Kidney capillary endothelial cell (primary cell): ENCODE results near the gene BAD.
A peak's percentile ranks its signal among the peaks of the same experiment; 100 is the strongest.
"Not testable (repeated sequence)": the region's sequence is repeated elsewhere in the genome, so short reads cannot be mapped to it uniquely, and the experiment has no call there.

ENCODE experiments used
- DNase-seq: peaks from one replicate; pipeline ENCODE4 v3.0.0-alpha.2; 2018; ENCODE audit warnings: low spot score

BAD gene

GRCh38 chr11:64256300-64256699 lies 28.2 kb downstream of the BAD start:
- DNase-seq = no peak

DNA sequence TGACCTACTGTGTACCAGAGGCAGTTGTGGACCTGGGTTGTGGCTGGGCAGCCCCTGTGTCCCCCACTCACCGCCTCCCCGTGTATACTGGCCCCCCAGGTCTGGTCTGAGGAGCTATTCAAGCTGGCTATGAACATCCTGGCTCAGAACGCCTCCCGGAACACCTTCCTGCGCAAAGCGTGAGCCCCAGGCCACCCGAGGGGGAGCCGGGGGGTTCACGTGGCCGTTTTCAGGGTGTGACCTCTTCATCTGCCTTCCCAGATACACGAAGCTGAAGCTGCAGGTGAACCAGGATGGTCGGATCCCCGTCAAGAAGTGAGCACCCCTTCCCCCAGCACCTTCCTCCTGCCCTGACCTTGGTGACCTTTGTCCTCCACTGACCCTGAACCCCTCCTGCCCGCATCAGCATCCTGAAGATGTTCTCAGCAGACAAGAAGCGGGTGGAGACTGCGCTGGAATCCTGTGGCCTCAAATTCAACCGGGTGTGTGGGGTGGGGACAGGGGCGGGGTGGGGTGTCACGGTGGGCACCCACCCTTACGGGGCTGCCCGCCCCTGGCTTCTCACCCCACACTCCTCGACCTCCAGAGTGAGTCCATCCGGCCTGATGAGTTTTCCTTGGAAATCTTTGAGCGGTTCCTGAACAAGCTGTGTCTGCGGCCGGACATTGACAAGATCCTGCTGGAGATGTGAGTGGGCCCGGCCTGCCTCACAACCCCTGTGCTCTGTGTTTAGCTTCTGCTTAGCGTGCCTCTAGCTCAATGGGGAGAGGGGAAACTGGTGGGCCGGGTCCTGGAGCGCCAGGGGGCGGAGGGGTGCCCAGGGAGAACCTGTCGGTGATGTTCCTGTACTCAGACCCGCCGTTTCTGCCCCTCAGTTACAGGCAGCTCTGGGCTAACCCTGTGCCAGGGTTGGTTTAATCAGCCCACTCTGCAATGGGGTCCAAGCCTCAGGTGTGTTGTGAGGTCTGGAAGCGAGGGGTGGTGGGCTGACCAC lies 29.0 kb downstream of the BAD start:
- DNase-seq = no peak

DNA sequence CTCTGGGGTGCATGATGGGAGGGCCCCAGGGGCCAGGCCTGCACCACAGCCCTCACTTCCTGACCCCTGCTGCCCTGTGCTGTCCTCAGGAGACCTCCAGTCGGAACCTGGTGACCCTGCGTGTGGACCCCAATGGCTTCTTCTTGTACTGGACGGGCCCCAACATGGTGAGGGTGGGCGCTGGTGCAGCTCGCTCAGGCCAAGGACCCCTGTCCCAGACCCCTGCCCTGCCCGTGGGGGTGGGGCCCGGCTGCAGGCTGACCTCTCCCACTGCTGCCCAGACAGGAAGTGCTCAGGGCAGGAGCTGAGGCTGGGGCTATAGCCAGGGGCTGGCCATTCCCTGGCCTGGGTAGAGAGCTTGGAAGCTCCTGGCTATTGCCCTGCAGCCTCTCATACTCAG lies 30.1 kb downstream of the BAD start:
- no peak for DNase-seq

GRCh38 chr11:64253481-64253880 lies 31.0 kb downstream of the BAD start:
- DNase-seq = no peak

- no peak for DNase-seq
These were observed 31.4 kb downstream of the BAD start for GRCh38 chr11:64253043-64253442.

DNA sequence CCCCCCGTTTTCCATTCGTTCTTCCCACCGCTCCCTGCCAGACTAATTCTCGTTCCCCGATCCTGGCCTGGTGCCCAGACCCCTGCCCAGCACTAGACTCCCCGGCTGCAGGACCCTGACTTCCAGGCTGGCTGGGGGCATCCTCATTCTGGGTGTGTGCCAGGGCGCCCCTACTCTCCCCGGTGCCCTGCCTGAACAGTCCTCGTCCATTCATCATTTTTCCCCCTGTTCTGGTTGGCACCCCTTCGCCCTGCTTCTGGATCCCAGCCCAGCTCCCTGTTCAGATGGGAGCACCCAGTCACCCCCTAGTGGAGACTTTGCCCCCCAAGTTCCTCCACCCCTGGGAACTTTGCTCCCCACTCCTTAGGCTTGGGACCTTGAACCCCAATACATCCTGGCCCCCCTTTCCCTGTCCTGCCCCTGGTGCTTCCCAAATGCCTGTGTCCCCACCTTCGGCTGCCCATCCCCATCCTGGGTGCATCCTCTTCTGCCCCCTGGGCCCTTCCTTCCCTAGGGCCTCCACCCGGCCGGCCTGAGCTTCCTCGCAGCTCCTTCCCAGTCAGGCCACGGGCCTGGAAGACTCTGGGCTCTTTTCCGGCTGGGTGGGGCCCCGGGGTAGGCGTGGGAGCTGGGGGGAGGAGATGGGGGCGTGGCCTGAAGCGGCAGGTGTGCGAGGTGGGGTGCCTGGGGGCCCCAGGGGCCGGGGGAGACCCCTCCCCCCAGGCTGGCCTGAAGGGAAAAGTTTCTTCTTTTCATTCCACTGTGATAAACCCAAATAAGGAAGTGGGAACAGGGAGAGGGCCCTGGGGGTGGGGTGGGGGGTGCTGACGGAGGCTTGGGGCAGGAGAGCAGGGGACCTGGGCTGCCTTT lies 32.2 kb downstream of the BAD start:
- no peak for DNase-seq

DNA sequence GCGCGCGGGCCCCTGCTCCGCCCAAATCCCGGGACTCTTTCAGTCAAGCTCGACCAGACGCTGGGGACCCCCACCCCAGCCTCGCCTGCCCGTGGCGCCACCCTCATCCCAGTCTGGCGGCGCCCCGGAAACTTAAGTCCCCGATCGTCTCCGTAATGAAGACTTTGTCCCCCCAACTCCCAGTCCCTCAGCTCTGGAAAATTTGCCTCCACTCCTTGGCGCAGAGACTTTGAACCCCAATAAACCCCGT lies 32.8 kb downstream of the BAD start:
- no peak for DNase-seq

GRCh38 chr11:64251016-64251752 lies 33.3 kb downstream of the BAD start, which contains the start of gene PLCB3:
Gene PLCB3, plus strand, starts transcription at chr11:64251530. Its CDS starts 120 bp downstream, at chr11:64251650.
- DNase-seq = no peak

DNA sequence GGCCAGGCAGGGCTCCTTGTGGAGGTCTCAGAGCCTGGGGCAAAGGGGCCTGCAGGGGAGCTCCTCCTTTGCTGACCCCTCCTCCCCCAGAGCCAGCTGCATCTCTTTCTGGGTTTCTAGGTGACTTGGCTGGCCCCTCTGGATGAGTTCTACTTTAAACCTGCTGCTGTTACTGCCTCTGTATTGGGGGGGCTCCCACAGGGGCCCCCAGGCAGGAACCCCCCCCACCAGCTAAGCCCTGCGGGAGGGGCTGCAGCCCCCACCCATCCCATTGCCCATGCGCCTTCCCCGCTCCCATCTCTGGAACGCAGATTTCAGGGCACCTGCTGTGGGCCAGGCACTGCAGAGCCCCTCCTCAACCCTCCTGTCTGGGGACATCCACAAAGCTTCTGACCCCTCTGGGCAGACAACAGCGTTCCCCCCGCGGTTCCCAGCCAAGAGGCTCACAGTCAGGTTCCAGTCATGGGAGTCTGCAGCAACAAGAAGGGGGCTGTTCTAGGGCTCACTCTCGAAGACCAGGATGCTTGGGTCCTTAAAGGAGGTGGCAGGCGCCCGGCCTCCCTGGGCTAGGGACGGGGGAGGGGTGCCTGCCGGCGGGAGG lies 34.0 kb downstream of the BAD start:
- DNase-seq = no peak

DNA sequence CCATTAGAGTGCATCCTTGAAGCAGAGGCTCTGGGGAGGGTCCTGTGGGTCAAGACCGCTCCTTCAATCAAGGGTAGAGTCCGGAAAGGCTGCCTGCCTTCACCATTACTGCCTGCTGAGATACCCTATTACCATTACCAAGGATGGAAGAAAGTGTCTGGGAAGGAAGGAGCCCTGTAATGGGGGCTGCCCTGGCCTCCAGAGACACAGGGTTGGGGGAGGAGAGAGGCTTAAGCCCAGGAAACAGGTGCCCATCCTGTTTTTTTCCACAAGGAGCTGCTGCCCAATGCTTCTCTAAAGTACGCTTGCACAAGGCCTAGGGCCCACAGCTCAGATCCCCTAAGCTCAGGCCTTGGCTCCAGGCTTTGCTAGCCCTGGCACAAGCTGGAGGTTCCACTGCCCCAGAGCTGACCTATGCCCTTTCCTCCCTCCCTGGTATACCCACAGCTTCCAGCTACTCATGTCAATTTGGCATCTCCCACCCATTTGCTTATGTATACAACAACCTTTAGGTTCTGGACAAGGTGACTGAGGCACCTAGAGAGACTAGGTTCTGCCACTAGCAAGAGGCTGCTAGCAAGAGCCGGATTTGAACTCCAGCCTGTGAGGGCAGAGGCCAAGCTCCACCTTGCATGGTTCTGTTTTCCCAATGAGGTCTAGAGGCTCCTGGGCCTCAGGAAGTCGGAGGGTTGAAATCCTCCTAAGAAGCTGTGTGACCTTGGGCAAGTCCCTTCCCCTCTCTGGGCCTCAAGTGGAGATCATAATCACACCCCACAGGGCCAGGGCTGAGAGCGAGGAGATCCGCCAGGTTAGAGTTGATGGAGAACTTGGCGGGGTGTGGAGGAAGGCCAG lies 34.7 kb downstream of the BAD start:
- DNase-seq = no peak

DNA sequence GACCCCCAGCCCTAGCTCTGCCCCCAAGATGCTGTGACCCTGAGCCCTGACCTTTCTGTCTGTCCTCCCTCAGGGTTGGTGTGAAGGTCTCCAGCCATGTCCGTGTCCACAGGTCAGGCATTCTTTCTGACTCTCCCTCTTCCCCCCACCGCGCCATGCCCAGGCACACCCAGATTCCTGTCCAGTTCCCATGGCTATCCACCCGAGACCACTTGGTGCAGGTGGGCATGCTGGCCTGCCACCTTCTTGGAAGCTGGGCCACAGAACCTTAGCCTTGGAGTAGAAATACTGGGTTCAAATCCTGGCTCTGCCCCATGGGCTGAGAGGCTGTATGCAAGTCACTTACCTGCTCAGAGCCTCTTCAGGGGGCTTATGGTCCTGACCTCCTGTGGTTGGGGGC lies 35.4 kb downstream of the BAD start:
- DNase-seq = no peak

DNA sequence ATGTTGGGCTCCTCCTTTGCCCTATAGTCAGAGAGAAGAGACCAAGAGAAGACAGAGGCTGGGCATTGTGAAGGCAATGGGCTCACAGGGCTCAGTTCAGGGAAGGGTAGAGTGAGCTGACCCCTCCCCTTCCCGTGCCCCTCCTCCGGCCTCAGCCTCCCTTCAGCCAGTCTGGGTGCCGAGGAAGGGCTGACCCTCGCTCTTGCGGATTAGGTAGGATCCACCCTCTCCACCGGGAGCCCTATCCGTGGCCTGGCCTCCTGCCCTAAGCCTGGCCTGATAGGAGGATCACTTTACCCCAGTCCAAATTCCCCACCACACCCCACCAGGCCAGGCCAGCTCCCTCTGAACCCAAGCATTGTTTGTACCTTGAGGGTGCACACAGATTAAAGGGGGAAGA lies 35.9 kb downstream of the BAD start:
- DNase-seq = no peak

DNA sequence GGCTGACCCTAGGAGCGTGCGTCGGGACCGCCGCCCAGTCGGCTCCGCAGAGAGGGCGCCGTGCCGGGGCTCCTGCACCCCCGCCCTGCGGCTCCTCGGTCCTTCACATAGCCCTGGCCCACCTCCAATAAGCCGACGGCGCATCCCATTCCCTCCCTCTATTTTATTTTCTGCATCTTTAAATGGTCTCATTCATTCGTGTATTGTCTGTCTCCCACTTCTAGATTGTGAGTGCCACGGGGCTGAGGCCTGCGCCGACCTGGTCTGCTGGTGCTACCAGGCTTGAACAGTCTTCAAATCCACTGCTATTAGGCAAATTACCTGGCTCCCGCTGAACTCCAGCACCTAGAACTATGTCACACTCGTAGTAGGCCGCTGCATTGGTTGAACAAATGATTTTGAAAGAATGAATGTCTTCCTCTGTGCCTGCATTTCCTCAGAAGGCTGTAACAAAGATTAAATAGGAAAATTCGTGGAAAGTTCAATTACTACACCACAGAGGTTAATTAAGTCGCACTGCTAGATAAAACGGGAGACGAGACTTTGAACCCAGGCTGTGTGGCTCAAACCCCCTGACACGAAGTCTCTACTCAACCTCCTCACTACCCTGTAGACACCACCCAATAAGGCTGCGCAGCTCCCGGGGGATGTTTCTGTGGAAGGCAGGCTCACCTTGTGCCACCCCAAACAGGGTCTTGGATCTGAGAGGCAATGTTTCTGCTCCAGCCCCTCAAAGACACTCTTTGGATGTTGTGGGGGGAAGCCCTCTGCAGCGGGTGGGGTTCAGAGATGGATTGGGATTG lies 36.5 kb downstream of the BAD start:
- DNase-seq = no peak

DNA sequence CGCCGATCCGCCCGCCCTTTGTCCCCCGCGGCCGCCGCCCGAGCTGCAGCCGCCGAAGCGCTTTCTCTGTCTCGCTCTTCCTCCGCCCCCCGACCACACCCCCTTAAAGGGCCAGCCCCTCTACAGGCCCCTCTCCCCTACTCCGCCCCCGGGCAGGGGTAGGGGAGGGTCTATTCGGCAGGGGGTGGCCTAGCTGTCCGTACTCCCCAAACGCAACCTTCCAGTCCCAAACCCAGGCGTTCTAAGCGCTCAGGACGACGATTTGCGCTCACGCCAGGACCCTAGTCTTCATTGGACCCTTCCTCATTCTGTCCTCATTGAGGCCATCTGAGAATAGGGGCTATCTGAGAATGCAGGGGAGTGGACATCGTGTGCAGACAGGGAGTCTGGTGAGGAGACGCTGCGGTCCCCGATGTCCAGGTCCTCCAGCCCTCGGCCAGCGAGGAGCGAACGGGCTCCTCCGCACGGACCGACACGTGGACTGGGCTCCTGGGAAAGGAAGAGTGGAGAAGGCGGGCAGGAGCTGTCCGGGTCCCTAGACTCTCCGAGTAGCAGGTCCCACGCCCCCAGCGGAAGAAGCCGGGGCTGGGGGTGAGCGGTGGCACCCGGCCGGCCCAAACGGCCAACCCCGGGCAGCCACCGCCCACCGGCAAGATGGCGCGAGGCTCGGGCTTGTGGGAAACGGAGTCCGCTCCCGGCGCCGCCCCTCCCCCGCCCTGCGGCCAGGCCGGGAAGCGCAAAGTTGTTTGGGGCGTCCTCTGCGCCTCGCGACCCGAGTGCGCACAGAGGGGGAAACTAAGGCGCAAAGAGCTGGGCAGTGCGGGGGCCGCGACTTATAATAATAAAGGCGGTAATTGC lies 37.4 kb downstream of the BAD start, which contains the start of gene PPP1R14B:
PPP1R14B (minus strand) TSS at position 73 of the 858 bp plus-strand sequence. CDS start 270 bp downstream, outside the sequence.
- DNase-seq = peak; percentile 51

- not testable (repeated sequence) for DNase-seq
These were observed 37.9 kb downstream of the BAD start for GRCh38 chr11:64246621-64246870.

GRCh38 chr11:64245797-64246620 lies 38.5 kb downstream of the BAD start:
- peak; percentile 84 for DNase-seq

- no peak for DNase-seq
These were observed 39.1 kb downstream of the BAD start for GRCh38 chr11:64245401-64245796.

GRCh38 chr11:64244966-64245365 lies 39.5 kb downstream of the BAD start:
- no peak for DNase-seq
